ENCODE measurements around the gene DDX50. TPM values are rescaled to one million over a fixed set of nuclear protein-coding genes. Genes with fewer than 3 reads are reported as not detected.

DDX50 gene
- total RNA-seq, 3 donors from 2014 or later (not counting 1 experiment from before 2014, with no cell fraction given): 28.3 to 33.1 (median 31.9) TPM

DNA sequence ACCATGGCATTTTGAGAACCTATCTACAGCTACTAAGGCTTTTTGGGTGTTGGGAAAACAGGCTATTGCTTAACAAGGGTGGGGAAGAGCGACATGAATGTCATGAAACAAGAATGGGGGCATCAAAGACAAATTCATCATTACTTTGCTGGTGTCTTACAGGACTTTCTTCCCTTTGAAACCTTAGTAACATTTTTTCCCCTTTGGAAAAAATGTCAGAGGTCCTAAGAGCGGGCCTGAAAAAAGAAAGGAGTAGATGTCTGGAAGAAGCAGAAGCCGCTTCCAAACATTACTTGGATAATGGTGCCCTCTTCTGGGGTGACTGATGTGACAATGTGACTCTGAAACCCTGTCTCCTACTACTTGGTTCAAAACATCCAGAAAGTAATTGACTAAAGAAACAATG is 3.8 kb upstream of the DDX50 start:
- DNase-seq: peak in 1 of 2 donors; percentile 72
- Histone ChIP-seq H3K4me1 (ENCODE audit: control insufficient read depth, insufficient read depth, low read length) (peaks cover 17% of the 10 kb centered on the region), H3K27ac (ENCODE audit: low read length) (no peak overlapping the region), H3K4me3 (ENCODE audit: low read length) (no peak overlapping the region), H3K9me3 (ENCODE audit: control insufficient read depth, insufficient read depth, low read length) (no peaks in the 10 kb centered on the region), H3K27me3 (ENCODE audit: control insufficient read depth, insufficient read depth, low read length) (no peaks in the 10 kb centered on the region), H3K36me3 (ENCODE audit: control insufficient read depth, insufficient read depth, low read length) (no peaks in the 10 kb centered on the region)
- TF ChIP-seq, protein P1, sequence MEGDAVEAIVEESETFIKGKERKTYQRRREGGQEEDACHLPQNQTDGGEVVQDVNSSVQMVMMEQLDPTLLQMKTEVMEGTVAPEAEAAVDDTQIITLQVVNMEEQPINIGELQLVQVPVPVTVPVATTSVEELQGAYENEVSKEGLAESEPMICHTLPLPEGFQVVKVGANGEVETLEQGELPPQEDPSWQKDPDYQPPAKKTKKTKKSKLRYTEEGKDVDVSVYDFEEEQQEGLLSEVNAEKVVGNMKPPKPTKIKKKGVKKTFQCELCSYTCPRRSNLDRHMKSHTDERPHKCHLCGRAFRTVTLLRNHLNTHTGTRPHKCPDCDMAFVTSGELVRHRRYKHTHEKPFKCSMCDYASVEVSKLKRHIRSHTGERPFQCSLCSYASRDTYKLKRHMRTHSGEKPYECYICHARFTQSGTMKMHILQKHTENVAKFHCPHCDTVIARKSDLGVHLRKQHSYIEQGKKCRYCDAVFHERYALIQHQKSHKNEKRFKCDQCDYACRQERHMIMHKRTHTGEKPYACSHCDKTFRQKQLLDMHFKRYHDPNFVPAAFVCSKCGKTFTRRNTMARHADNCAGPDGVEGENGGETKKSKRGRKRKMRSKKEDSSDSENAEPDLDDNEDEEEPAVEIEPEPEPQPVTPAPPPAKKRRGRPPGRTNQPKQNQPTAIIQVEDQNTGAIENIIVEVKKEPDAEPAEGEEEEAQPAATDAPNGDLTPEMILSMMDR (IDR thresholded peaks at IDR 0.05): no peak
- Mint-ChIP-seq H3K36me3 (no peaks in the 10 kb centered on the region), H3K4me3 (no peak overlapping the region), H3K9me3 (no peaks in the 10 kb centered on the region), H3K27me3 (ENCODE audit: low read depth in 2 of 2) (peaks cover 7 to 9% of the 10 kb centered on the region in 2 donors), H3K27ac (no peak overlapping the region), H3K4me1 (peaks cover 17 to 25% of the 10 kb centered on the region in 2 donors)
- no peak for ATAC-seq
- intact Hi-C loops (cut with micrococcal nuclease): no loop called here
- WGBS (ENCODE audit: insufficient coverage): 48% methylated on average over 3 of the region's 3 CpGs

DNA sequence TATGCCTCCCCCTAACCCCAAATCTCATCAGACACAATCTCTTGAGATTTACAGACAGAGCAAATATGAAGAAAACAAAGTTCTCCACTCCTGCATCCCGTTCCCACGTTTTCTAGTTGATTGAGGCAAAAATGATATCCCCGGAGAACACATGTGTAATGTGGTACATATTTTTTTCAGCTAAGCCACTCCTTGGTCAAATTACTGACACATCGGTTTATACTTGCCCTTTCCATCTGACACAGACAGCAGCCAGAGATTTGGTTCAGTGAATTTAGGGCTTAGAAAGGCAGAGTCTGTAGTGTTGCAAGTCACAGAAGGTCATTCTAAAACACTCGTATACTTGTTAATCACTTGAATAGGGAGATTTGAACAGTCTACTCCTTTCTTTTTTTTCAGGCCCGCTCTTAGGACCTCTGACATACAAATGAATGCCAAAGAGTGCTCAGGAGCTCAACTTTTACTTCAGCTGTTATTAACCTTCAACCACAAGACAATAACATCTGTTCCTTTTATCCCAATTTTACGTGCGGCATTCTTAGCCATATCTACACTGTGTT is 1.8 kb upstream of the DDX50 start:
- intact Hi-C loops (cut with micrococcal nuclease): no loop called here
- no peaks in the 10 kb centered on the region for H3K36me3 Mint-ChIP-seq
- Histone ChIP-seq H3K4me1 (ENCODE audit: control insufficient read depth, insufficient read depth, low read length) (peaks cover 21% of the 10 kb centered on the region), H3K9me3 (ENCODE audit: control insufficient read depth, insufficient read depth, low read length) (no peaks in the 10 kb centered on the region), H3K27ac (ENCODE audit: low read length) (no peak overlapping the region), H3K4me3 (ENCODE audit: low read length) (no peak overlapping the region), H3K27me3 (ENCODE audit: control insufficient read depth, insufficient read depth, low read length) (no peaks in the 10 kb centered on the region), H3K36me3 (ENCODE audit: control insufficient read depth, insufficient read depth, low read length) (no peaks in the 10 kb centered on the region)
- TF ChIP-seq, protein P1 (IDR thresholded peaks at IDR 0.05): no peak
- H3K27ac Mint-ChIP-seq: peak overlapping the region; percentile 42 to 99
- H3K9me3 Mint-ChIP-seq: no peaks in the 10 kb centered on the region
- WGBS (ENCODE audit: insufficient coverage): 97% methylated on average over 6 of the region's 8 CpGs
- no peak for DNase-seq
- peaks cover 6 to 7% of the 10 kb centered on the region in 2 donors for H3K27me3 Mint-ChIP-seq (ENCODE audit: low read depth in 2 of 2)
- no peak for ATAC-seq
- peaks cover 27 to 36% of the 10 kb centered on the region in 2 donors for H3K4me1 Mint-ChIP-seq
- H3K4me3 Mint-ChIP-seq: peak overlapping the region; percentile 97

DNA sequence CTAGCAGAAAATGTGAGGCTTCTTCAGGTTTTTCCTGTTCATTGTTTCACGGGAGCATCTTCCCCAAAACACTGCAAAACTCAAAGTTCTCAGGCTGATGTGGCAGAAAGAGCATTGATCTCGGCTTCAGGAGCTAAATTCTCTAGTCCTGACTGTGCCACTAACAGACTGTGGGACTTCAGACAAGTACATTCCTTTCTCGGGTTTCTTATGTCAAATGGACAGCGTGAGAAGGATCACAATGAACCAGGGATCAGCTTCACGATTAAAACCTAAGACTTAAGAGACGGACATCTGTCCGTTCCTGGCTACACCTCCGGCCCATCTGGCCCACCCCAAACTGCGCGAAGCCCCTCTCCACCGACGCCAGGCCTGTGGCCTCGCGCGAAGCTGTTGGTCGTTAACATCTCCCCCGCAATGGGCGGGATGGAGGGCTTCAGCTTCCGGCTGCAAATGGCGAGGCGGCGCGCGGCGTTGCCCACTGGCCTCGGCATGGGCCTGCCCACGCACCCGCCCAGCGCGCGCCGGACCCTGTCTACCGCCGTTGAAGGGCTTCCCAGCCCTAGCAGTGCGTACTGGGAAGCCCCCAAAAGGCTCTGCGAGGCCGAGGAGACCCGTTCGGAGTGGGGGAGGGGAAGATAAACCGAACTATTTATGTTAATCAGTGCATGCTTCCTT is 549 bp upstream of the DDX50 start:
- Histone ChIP-seq H3K9me3 (ENCODE audit: control insufficient read depth, insufficient read depth, low read length) (no peaks in the 10 kb centered on the region), H3K4me1 (ENCODE audit: control insufficient read depth, insufficient read depth, low read length) (peaks cover 21% of the 10 kb centered on the region), H3K27me3 (ENCODE audit: control insufficient read depth, insufficient read depth, low read length) (no peaks in the 10 kb centered on the region), H3K27ac (ENCODE audit: low read length) (peak overlapping the region; percentile 95), H3K4me3 (ENCODE audit: low read length) (peak overlapping the region; percentile 93), H3K36me3 (ENCODE audit: control insufficient read depth, insufficient read depth, low read length) (no peaks in the 10 kb centered on the region)
- Mint-ChIP-seq H3K9me3 (no peaks in the 10 kb centered on the region), H3K36me3 (no peaks in the 10 kb centered on the region), H3K27me3 (ENCODE audit: low read depth in 2 of 2) (peaks cover 6 to 7% of the 10 kb centered on the region in 2 donors), H3K4me3 (peak overlapping the region; percentile 97), H3K27ac (peak overlapping the region; percentile 99 to 100), H3K4me1 (peaks cover 30 to 39% of the 10 kb centered on the region in 2 donors)
- WGBS (ENCODE audit: insufficient coverage): 9% methylated on average over 40 of the region's 40 CpGs
- DNase-seq (no peak), ATAC-seq (peak in 1 of 3 donors; percentile 61)
- intact Hi-C loops (cut with micrococcal nuclease): loop anchor here (1.0 kb wide), 1 partner anchor 55 kb away; no protein-coding TSS in a partner anchor
- TF ChIP-seq, protein P1 (IDR thresholded peaks at IDR 0.05): no peak

All from natural killer cell (primary cell).